Heart left ventricle (tissue), 16 donors: ENCODE measurements around the gene RPS2. TPM values are rescaled to one million over a fixed set of nuclear protein-coding genes. Genes with fewer than 3 reads are reported as not detected.
A peak's percentile ranks its signal among the peaks of the same experiment; 100 is the strongest.

ENCODE experiments used
- ATAC-seq, 4 donors: fragments of 200-7000 bp; cut with Tn5 transposase; one replicate each; pipeline ENCODE4 v1.9.1; 2020 to 2022; ENCODE audit warnings: moderate library complexity in 4 of 4, mild to moderate bottlenecking in 3 of 4, moderate number of reproducible peaks in 1 of 4
- DNase-seq, 5 donors: peaks; one replicate each; pipeline ENCODE4 v3.0.0-alpha.2; 2020
- H3K27ac ChIP-seq, 12 donors: fragments of 200-600 bp; sonication (generic) in 4 of 12; one replicate each; pipeline versions ENCODE4 v1.5.0 to v1.8.0; 2016 to 2022; ENCODE audit warnings: mild to moderate bottlenecking in 2 of 12
- H3K27me3 ChIP-seq, 9 donors: fragments of 200-600 bp; sonication (generic) in 2 of 9; one replicate each; pipeline versions ENCODE4 v1.5.1 to v1.8.0; 2016 to 2022; ENCODE audit warnings: mild to moderate bottlenecking in 3 of 9
- H3K36me3 ChIP-seq, 9 donors: fragments of 200-600 bp; sonication (generic) in 2 of 9; one replicate each; pipeline versions ENCODE4 v1.5.0 to v1.8.0; 2018 to 2022; ENCODE audit warnings: mild to moderate bottlenecking in 2 of 9
- H3K4me1 ChIP-seq, 12 donors: fragments of 200-600 bp; sonication (generic) in 4 of 12; one replicate each; pipeline versions ENCODE4 v1.5.0 to v1.8.0; 2016 to 2022; ENCODE audit warnings: mild to moderate bottlenecking in 3 of 12
- H3K4me3 ChIP-seq, 12 donors: fragments of 200-600 bp; sonication (generic) in 4 of 12; one replicate each; pipeline versions ENCODE4 v1.5.0 to v1.8.0; 2017 to 2022; ENCODE audit warnings: mild to moderate bottlenecking in 9 of 12, moderate library complexity in 4 of 12
- H3K9me3 ChIP-seq, 12 donors: fragments of 200-600 bp; sonication (generic) in 4 of 12; one replicate each; pipeline versions ENCODE4 v1.5.0 to v1.8.0; 2016 to 2022; ENCODE audit warnings: mild to moderate bottlenecking in 1 of 12
- POLR2A ChIP-seq, 2 donors: fragments of 450-650 bp; IDR thresholded peaks; one replicate each; pipeline ENCODE4 v1.6.1; 2017; ENCODE audit warnings: antibody characterized with exemption in 2 of 2, mild to moderate bottlenecking in 2 of 2, moderate library complexity in 2 of 2
- WGBS, 4 donors: extraction: QIAGEN DNeasy Blood & Tissue Kit in 2 of 4; methylation state at CpG; one replicate each; pipeline versions ENCODE4 v1.1.5 to v1.1.7; 2013 to 2018; 5-methylcytosine and 5-hydroxymethylcytosine counted together
- intact Hi-C, 10 donors: fragments of 100-400 bp; cut with DNase I; formaldehyde crosslinking; loops; one replicate each; pipeline versions ENCODE4 v1.11.1 to v1.14.2; 2022
- polyA plus RNA-seq, 2 donors: library from polyadenylated mRNA; stranded (reverse); fragments of 200-250 nt; gene quantifications; one replicate each; pipeline ENCODE4 v1.2.3, GENCODE V29; 2013
- total RNA-seq, 9 donors: library from RNA; depleted of rRNA in 2 of 9; stranded (reverse); fragments of >200 nt in 2 of 9; fragmentation: NEBNext Ultra II Directional in 3 of 9; extraction: Animal tissue kit (Norgen Biotek cat#: 25700) in 3 of 9; gene quantifications; one replicate each; pipeline versions ENCODE4 v1.1.0 to v1.2.4, GENCODE V29; 2016 to 2023
- TF ChIP-seq, protein P1 (sequence below), 12 donors: fragments of 200-600 bp; sonication (generic) in 4 of 12; IDR thresholded peaks; one replicate each; pipeline versions ENCODE4 v1.5.0 to v1.8.0; 2018 to 2022; ENCODE audit warnings: antibody characterized with exemption in 12 of 12, mild to moderate bottlenecking in 5 of 12
- donor health status: ischemic (EF 13 %, LVEDD 7.1; RV severe dilation, severe dysfunction).
- donor health status: healthy with polysubstance abuse.
- donor health status: DM: no; HTN: yes; CAD: no.
- donor health status: DM: no; HTN: no; CAD: no.
- donor health status: ischemic (EF 25% LVEDD 6.9; RV normal size, moderate dysfunction).
- donor health status: ischemic (EF 25% LVEDD 5.7; RV mildly dilated, moderate dysfunction).
- donor health status: healthy.
- donor health status: DM: yes; HTN: yes; CAD: no.
- donor health status: ischemic (EF 35%, LVEDD 5.7; RV mildly dilated, moderate dysfunction).
- donor health status: nonischemic (EF 11% LVEDD 7.7; RV severe dilation, severe dysfunction).
- donor health status: DM: yes; HTN: yes; CAD: no.
- donor health status: PGD.
- donor health status: ischemic (EF 29% LVEDD 5.4; RV normal size, mild dysfunction).
- donor health status: nonischemic (EF 23%, LVEDD 6.1; RV moderate dilation, normal function).

Gene RPS2
- total and polyA plus RNA-seq, 11 donors: 673 to 2,484 (median 1,002) TPM

GRCh38 chr16:2003827-2004641 lies 39.4 kb upstream of the RPS2 start:
- intact Hi-C loops: loop anchor here in 2 of 10 donors (10.0 kb wide), 2 partner anchors 151 to 501 kb away; partner anchors contain the start of gene TRAF7 (in 1 of the 2)
- TF ChIP-seq POLR2A (IDR thresholded peaks at IDR 0.05): peak in 1 of 2 donors; percentile 11
- TF ChIP-seq, protein P1, sequence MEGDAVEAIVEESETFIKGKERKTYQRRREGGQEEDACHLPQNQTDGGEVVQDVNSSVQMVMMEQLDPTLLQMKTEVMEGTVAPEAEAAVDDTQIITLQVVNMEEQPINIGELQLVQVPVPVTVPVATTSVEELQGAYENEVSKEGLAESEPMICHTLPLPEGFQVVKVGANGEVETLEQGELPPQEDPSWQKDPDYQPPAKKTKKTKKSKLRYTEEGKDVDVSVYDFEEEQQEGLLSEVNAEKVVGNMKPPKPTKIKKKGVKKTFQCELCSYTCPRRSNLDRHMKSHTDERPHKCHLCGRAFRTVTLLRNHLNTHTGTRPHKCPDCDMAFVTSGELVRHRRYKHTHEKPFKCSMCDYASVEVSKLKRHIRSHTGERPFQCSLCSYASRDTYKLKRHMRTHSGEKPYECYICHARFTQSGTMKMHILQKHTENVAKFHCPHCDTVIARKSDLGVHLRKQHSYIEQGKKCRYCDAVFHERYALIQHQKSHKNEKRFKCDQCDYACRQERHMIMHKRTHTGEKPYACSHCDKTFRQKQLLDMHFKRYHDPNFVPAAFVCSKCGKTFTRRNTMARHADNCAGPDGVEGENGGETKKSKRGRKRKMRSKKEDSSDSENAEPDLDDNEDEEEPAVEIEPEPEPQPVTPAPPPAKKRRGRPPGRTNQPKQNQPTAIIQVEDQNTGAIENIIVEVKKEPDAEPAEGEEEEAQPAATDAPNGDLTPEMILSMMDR (IDR thresholded peaks at IDR 0.05): peak; percentile 91 to 98 (median 95)
- Histone ChIP-seq H3K27me3 (no peaks in the 10 kb centered on the region), H3K27ac (peak overlapping the region in 4 of 12 donors; percentile 2 to 32 (median 7)), H3K4me3 (peak overlapping the region in 7 of 12 donors; percentile 5 to 41 (median 25)), H3K9me3 (no peaks in the 10 kb centered on the region), H3K36me3 (peaks cover 0 to 46% (median 40%) of the 10 kb centered on the region in 9 donors), H3K4me1 (peaks cover 17 to 61% (median 44%) of the 10 kb centered on the region in 12 donors)
- ATAC-seq (peak; percentile 75 to 90 (median 86)), DNase-seq (peak; percentile 88 to 95 (median 93))
- WGBS, 4 donors: 27 to 52% (median 30%) methylated on average over 15 to 36 of the region's 36 CpGs

DNA sequence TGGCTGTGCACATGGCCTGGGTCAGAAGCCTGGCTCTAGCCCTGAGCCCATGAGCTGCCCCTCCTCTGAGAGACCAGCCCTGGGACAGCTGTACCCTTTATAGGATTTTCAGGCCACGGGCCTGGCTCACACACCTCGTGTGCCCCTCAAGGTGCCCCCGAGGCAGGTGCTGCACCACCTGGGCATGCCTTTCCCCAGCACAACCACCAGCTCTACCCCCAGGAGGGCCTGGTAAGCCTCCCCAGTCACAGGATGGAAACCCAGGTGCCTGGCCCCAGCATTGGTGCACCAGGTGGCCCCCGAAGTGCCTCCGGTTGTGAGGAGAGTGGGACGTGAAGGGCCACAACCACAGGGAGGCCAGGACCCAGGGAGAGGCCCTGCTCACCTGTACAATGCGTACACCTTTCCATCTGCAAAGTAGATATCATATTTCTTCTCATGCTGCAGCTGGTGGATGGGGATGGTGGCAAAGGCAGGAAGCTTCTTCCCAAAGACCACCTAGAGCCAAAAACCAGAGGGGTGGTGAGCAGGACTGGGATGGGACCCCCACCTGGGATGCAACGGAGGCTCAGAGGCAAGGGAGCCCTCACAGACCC lies 38.7 kb upstream of the RPS2 start:
- TF ChIP-seq, protein P1 (IDR thresholded peaks at IDR 0.05): no peak
- TF ChIP-seq POLR2A (IDR thresholded peaks at IDR 0.05): no peak
- no peaks in the 10 kb centered on the region for H3K9me3 ChIP-seq
- DNase-seq (no peak), ATAC-seq (no peak)
- H3K27me3 ChIP-seq: no peaks in the 10 kb centered on the region
- H3K4me1 ChIP-seq: peaks cover 12 to 54% (median 37%) of the 10 kb centered on the region in 12 donors
- peak overlapping the region in 1 of 12 donors; percentile 31 for H3K4me3 ChIP-seq
- 80 to 87% (median 83%) methylated on average over 8 of the region's 8 CpGs for WGBS, 4 donors
- peaks cover 0 to 53% (median 46%) of the 10 kb centered on the region in 9 donors for H3K36me3 ChIP-seq
- intact Hi-C loops: loop anchor here in 2 of 10 donors (10.0 kb wide), 2 partner anchors 151 to 501 kb away; partner anchors contain the start of gene TRAF7 (in 1 of the 2)
- no peak overlapping the region for H3K27ac ChIP-seq

GRCh38 chr16:2002406-2003230 lies 38.0 kb upstream of the RPS2 start:
- 89 to 96% (median 93%) methylated on average over 26 to 47 of the region's 47 CpGs for WGBS, 4 donors
- intact Hi-C loops: loop anchor here in 2 of 10 donors (10.0 kb wide), 2 partner anchors 152 to 502 kb away; partner anchors contain the start of gene TRAF7 (in 1 of the 2)
- H3K36me3 ChIP-seq: peaks cover 0 to 60% (median 53%) of the 10 kb centered on the region in 9 donors

More at GRCh38 chr16:2002406-2003230, 38.0 kb upstream of the RPS2 start:
- H3K27me3 ChIP-seq: no peaks in the 10 kb centered on the region
- DNase-seq (peak in 1 of 5 donors; percentile 64), ATAC-seq (no peak)
- H3K27ac ChIP-seq: no peak overlapping the region
- TF ChIP-seq POLR2A (IDR thresholded peaks at IDR 0.05): no peak
- TF ChIP-seq, protein P1 (IDR thresholded peaks at IDR 0.05): no peak
- H3K9me3 ChIP-seq: no peaks in the 10 kb centered on the region
- peaks cover 5 to 47% (median 30%) of the 10 kb centered on the region in 12 donors for H3K4me1 ChIP-seq
- H3K4me3 ChIP-seq: no peak overlapping the region
